ENCODE data around the gene MGARP. TPM values are rescaled to one million over a fixed set of nuclear protein-coding genes. Genes with fewer than 3 reads are reported as not detected.

The MGARP gene
- total RNA-seq, 1 donor, result 7.6 TPM

DNA sequence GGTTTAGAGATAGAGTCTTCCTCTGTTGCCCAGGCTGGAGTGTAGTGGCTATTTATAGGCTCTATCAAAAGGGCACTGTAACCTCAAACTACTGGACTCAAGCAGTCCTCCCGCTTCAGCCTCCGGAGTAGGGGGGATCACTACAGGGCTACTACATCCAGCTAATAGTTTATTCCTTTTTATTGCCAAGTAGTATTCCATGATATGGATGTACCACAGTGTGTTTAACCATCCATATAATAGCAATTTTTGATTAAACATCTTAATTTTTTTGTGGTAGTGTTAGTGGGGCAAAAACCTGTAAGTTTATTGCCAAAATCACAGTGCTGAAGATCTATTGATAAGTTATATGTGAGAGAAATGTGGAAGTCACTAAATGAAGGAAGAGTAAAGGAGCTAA is 24.9 kb upstream of the MGARP start:
- Histone ChIP-seq H3K79me2 (ENCODE audit: insufficient read depth, low read length) (peaks cover 86% of the 10 kb centered on the region), H3K4me2 (ENCODE audit: insufficient read depth, low read length) (no peak overlapping the region), H3K27me3 (ENCODE audit: insufficient read depth, low read length) (no peaks in the 10 kb centered on the region), H3K4me3 (ENCODE audit: insufficient read depth, low read length) (no peak overlapping the region), H3K36me3 (ENCODE audit: insufficient read depth, low read length) (peaks cover 16% of the 10 kb centered on the region), H3K4me1 (ENCODE audit: insufficient read depth, low read length) (peaks cover 10% of the 10 kb centered on the region), H3K9me3 (ENCODE audit: low read depth, low read length) (no peaks in the 10 kb centered on the region), H3K27ac (ENCODE audit: low read depth, low read length) (no peak overlapping the region), H2AFZ (ENCODE audit: low read length) (no peak overlapping the region), H4K20me1 (ENCODE audit: insufficient read depth, low read length) (peaks cover 41% of the 10 kb centered on the region)
- TF ChIP-seq, protein P1, sequence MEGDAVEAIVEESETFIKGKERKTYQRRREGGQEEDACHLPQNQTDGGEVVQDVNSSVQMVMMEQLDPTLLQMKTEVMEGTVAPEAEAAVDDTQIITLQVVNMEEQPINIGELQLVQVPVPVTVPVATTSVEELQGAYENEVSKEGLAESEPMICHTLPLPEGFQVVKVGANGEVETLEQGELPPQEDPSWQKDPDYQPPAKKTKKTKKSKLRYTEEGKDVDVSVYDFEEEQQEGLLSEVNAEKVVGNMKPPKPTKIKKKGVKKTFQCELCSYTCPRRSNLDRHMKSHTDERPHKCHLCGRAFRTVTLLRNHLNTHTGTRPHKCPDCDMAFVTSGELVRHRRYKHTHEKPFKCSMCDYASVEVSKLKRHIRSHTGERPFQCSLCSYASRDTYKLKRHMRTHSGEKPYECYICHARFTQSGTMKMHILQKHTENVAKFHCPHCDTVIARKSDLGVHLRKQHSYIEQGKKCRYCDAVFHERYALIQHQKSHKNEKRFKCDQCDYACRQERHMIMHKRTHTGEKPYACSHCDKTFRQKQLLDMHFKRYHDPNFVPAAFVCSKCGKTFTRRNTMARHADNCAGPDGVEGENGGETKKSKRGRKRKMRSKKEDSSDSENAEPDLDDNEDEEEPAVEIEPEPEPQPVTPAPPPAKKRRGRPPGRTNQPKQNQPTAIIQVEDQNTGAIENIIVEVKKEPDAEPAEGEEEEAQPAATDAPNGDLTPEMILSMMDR (IDR thresholded peaks at IDR 0.05; ENCODE audit: extremely low read depth, low read depth, low read length), result no peak
- no peak for DNase-seq (ENCODE audit: insufficient read length, low spot score, missing footprints)

DNA sequence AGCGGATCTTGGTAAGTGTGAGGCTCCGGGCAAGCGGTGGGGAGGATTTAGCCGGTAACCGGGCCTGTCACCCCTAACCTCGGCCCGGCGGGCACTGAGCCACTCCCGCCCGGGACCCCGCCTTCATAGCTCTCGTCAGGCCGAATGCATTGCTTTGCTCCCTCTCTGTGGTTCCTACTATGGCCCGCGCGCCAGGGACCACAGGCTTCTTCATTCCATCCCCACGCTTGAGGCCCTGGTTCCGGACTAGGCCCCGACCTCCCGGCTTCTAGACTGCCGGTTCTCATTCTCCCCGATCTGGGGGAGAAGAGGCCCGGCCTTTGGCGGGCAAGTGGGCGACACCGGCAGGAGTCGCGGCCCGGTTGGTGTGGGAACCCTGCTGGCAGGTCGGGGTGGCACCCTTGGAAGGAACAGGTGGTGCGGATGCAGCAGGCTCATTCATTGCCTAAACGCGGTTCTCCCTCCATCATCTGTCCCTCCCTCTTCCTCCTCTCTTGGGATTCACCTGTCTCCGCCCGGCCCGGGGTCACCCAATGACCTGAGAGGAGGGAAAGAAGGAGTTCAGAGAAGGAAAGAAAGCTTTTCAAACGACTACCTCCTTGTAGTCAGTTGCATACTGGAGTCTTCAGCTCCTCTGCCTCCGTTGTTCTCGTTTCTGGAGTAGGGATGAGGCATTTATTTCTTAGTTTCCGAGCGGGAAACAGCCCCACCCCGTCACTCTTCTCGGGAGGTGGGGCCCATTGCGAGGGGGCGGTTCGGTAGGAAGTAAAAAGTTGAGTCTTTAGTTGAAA is 22.0 kb upstream of the MGARP start, which contains the start of gene NDUFC1:
NDUFC1 (minus strand) TSS at position 657 of the 791 bp plus-strand sequence. CDS start 6,679 bp downstream, outside the sequence.
- H3K79me2 ChIP-seq (ENCODE audit: insufficient read depth, low read length), result peaks cover 64% of the 10 kb centered on the region
- DNase-seq (ENCODE audit: insufficient read length, low spot score, missing footprints), result peak; percentile 72
- peaks cover 9% of the 10 kb centered on the region for H3K36me3 ChIP-seq (ENCODE audit: insufficient read depth, low read length)
- no peaks in the 10 kb centered on the region for H3K27me3 ChIP-seq (ENCODE audit: insufficient read depth, low read length)
- peaks cover 33% of the 10 kb centered on the region for H4K20me1 ChIP-seq (ENCODE audit: insufficient read depth, low read length)
- TF ChIP-seq, protein P1 (IDR thresholded peaks at IDR 0.05; ENCODE audit: extremely low read depth, low read depth, low read length), result peak; percentile 18
- no peaks in the 10 kb centered on the region for H3K9me3 ChIP-seq (ENCODE audit: low read depth, low read length)
- H3K4me2 ChIP-seq (ENCODE audit: insufficient read depth, low read length), result peak within 1 kb of the TSS; percentile 91
- H3K4me3 ChIP-seq (ENCODE audit: insufficient read depth, low read length), result peak within 1 kb of the TSS; percentile 95
- peak within 1 kb of the TSS; percentile 82 for H3K27ac ChIP-seq (ENCODE audit: low read depth, low read length)
- peak within 1 kb of the TSS; percentile 95 for H2AFZ ChIP-seq (ENCODE audit: low read length)
- peaks cover 20% of the 10 kb centered on the region for H3K4me1 ChIP-seq (ENCODE audit: insufficient read depth, low read length)

DNA sequence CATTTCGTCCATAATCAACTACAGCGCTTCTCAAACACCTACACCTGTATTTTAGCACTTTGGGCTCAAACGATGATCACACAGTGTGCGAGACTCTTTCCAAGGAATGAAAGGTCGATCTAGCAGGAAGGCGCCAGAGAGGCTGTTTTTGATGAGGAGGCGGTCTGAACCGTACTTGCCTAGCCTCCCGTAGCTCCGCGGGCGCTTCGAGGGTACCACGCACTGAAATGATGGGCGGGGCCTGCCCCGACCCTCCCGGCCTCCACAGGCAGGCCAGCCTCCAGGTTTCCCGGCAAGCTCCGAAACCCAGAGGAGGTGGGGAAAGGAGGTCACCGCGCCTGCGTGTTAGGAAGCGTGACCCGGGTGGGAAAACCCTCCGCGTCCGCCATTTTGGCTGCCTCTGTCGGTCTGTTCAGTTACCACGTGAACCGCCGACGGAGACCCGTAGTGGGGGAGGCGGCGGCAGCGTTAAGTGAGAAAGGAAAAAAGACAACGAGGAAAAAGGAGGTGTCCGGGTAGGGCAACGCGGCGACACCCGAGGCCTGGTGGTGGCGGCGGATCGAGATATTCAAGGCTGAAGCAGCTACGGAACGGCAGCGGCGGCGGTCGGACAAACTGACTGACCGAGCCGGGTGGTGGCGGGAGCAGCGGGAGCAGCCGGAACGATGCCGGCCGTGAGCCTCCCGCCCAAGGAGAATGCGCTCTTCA is 21.2 kb upstream of the MGARP start, which contains the start of gene NAA15:
NAA15 (plus strand) TSS at position 393 of the 708 bp plus-strand sequence; CDS start at position 666, 273 bp downstream.
- Histone ChIP-seq H3K4me2 (ENCODE audit: insufficient read depth, low read length) (peak within 1 kb of the TSS; percentile 91), H3K79me2 (ENCODE audit: insufficient read depth, low read length) (peaks cover 58% of the 10 kb centered on the region)

More for the DNA sequence above, 21.2 kb upstream of the MGARP start, which contains the start of gene NAA15:
- H4K20me1 ChIP-seq (ENCODE audit: insufficient read depth, low read length), result peaks cover 27% of the 10 kb centered on the region
- peak within 1 kb of the TSS; percentile 95 for H3K4me3 ChIP-seq (ENCODE audit: insufficient read depth, low read length)
- DNase-seq (ENCODE audit: insufficient read length, low spot score, missing footprints), result peak; percentile 94
- TF ChIP-seq, protein P1 (IDR thresholded peaks at IDR 0.05; ENCODE audit: extremely low read depth, low read depth, low read length), result no peak
- peak within 1 kb of the TSS; percentile 95 for H2AFZ ChIP-seq (ENCODE audit: low read length)
- no peaks in the 10 kb centered on the region for H3K9me3 ChIP-seq (ENCODE audit: low read depth, low read length)
- peaks cover 28% of the 10 kb centered on the region for H3K4me1 ChIP-seq (ENCODE audit: insufficient read depth, low read length)
- peaks cover 9% of the 10 kb centered on the region for H3K36me3 ChIP-seq (ENCODE audit: insufficient read depth, low read length)
- H3K27me3 ChIP-seq (ENCODE audit: insufficient read depth, low read length), result no peaks in the 10 kb centered on the region
- peak within 1 kb of the TSS; percentile 82 for H3K27ac ChIP-seq (ENCODE audit: low read depth, low read length)
